Measurements from ENCODE around the gene RETREG2.

The RETREG2 gene

GRCh38 chr2:219234331-219234730, 56.3 kb downstream of the RETREG2 start:
- no peak for TF ChIP-seq CTCF (IDR thresholded peaks at IDR 0.05; ENCODE audit: low read depth, low read length)
- Histone ChIP-seq H3K27me3 (no peaks in the 10 kb centered on the region), H3K36me3 (peaks cover 34% of the 10 kb centered on the region), H3K9me3 (no peaks in the 10 kb centered on the region), H3K4me3 (ENCODE audit: low read depth, low read length) (no peak overlapping the region), H3K4me1 (no peaks in the 10 kb centered on the region)
- DNase-seq: no peak

Measured in BE2C (cell line).